ENCODE results near the gene FRS2. TPM values are rescaled to one million over a fixed set of nuclear protein-coding genes. Genes with fewer than 3 reads are reported as not detected.

The FRS2 gene
- total and polyA plus RNA-seq, 9 of the 15 experiments (the other 6 are each of a cell fraction or from before 2014, with no cell fraction given), result 1.0 to 9.1 (median 6.0) TPM

GRCh38 chr12:69623970-69624369 lies 153.8 kb downstream of the FRS2 start (continued):
- TF ChIP-seq RBM22 (IDR thresholded peaks at IDR 0.05; ENCODE audit: low read depth, low read length, poor library complexity, severe bottlenecking), result no peak
- no peak for TF ChIP-seq ARID2 (IDR thresholded peaks at IDR 0.05)
- TF ChIP-seq ZBTB34 (CRISPR knock-in tag; IDR thresholded peaks at IDR 0.05), result no peak
- peak; percentile 85 for TF ChIP-seq VEZF1 (CRISPR knock-in tag; IDR thresholded peaks at IDR 0.05)
- TF ChIP-seq ZNF551 (CRISPR knock-in tag; IDR thresholded peaks at IDR 0.05), result no peak
- TF ChIP-seq CHD2 (IDR thresholded peaks at IDR 0.05; ENCODE audit: low read depth, low read length), result 0 out of 2 replicates have a peak, but pooled peaks have one; percentile 17
- no peak for TF ChIP-seq HNRNPUL1 (IDR thresholded peaks at IDR 0.05; ENCODE audit: low read length)
- no peak for TF ChIP-seq CEBPZ (IDR thresholded peaks at IDR 0.05; ENCODE audit: borderline replicate concordance, low read depth, low read length)
- no peak for TF ChIP-seq EHMT2 (IDR thresholded peaks at IDR 0.05)
- TF ChIP-seq MXD1 (CRISPR knock-in tag; IDR thresholded peaks at IDR 0.05; ENCODE audit: borderline replicate concordance, poor library complexity, severe bottlenecking), result peak; percentile 9
- TF ChIP-seq HMGXB4 (CRISPR knock-in tag; IDR thresholded peaks at IDR 0.05), result no peak
- TF ChIP-seq HDAC2 (IDR thresholded peaks at IDR 0.05), result peak; percentile 96
- peak; percentile 30 to 84; a peak in 2 of 4 replicates for TF ChIP-seq MAZ (CRISPR knock-in tag; conservative IDR thresholded peaks at IDR 0.05 in 1 of 2, IDR thresholded peaks at IDR 0.05 in 1 of 2)
- TF ChIP-seq SMAD1 (IDR thresholded peaks at IDR 0.05; ENCODE audit: low read depth, low read length, partially characterized antibody), result peak; percentile 91
- peak; percentile 84 for TF ChIP-seq SP1 (CRISPR knock-in tag; IDR thresholded peaks at IDR 0.05)
- TF ChIP-seq NFIX (CRISPR knock-in tag; IDR thresholded peaks at IDR 0.05; ENCODE audit: low read depth), result no peak
- no peak for TF ChIP-seq HOXB6 (CRISPR knock-in tag; IDR thresholded peaks at IDR 0.05; ENCODE audit: borderline replicate concordance)
- no peak for TF ChIP-seq KAT2B (IDR thresholded peaks at IDR 0.05; ENCODE audit: low read depth, low read length)
- TF ChIP-seq IRF2 (CRISPR knock-in tag; IDR thresholded peaks at IDR 0.05), result no peak
- no peak for TF ChIP-seq ZNF165 (CRISPR knock-in tag; IDR thresholded peaks at IDR 0.05; ENCODE audit: borderline replicate concordance)
- TF ChIP-seq RBM39 (optimal IDR thresholded peaks at IDR 0.05; ENCODE audit: low read depth, low read length), result no peak

Measured in K562 (cell line).